ENCODE data around the gene SUN1. TPM values are rescaled to one million over a fixed set of nuclear protein-coding genes. Genes with fewer than 3 reads are reported as not detected.
A peak's percentile ranks its signal among the peaks of the same experiment; 100 is the strongest.

SUN1 gene
- total and polyA plus RNA-seq, 2 of the 8 experiments (the other 6 are each of a cell fraction or from before 2014, with no cell fraction given) = 108 to 158 TPM

- Histone ChIP-seq H3K27ac (ENCODE audit: low read depth, low read length) (no peak overlapping the region), H3K56ac (replicated peaks; ENCODE audit: insufficient read length, low read depth, low read length) (no peak overlapping the region), H4K8ac (ENCODE audit: extremely low read depth, insufficient read depth, low read length) (no peak overlapping the region), H4K20me1 (replicated peaks in 1 of 2; ENCODE audit: control insufficient read depth in 1 of 2, insufficient read depth in 2 of 2, low read length in 2 of 2) (peaks cover 43 to 45% of the 10 kb centered on the region in 2 experiments), H3K36me3 (ENCODE audit: control insufficient read depth in 2 of 4, insufficient read depth in 4 of 4, low read length in 3 of 4) (peaks cover 9 to 37% (median 23%) of the 10 kb centered on the region in 4 experiments; a peak in 7 of 8 replicates), H3K4me2 (ENCODE audit: insufficient read depth in 1 of 2, low read depth in 2 of 2, low read length in 2 of 2) (no peak overlapping the region), H2AFZ (ENCODE audit: low read length) (no peak overlapping the region), H4K91ac (replicated peaks; ENCODE audit: insufficient read length, low read length) (no peak overlapping the region), H3K4ac (replicated peaks; ENCODE audit: insufficient read length, low read depth, low read length) (no peak overlapping the region), H2BK12ac (ENCODE audit: low read depth, low read length) (no peak overlapping the region), H3K4me1 (replicated peaks in 1 of 4; ENCODE audit: control insufficient read depth in 3 of 4, insufficient read depth in 4 of 4, low read length in 3 of 4) (peaks cover 0 to 12% (median 1%) of the 10 kb centered on the region in 4 experiments; a peak in 2 of 7 replicates), H4K5ac (ENCODE audit: insufficient read length, low read depth, low read length) (no peak overlapping the region), H3K79me2 (ENCODE audit: control insufficient read depth in 1 of 2, insufficient read depth in 2 of 2, low read length in 2 of 2) (peaks cover 24 to 78% of the 10 kb centered on the region in 2 experiments), H3K9me3 (ENCODE audit: insufficient read depth in 2 of 2, low read depth in 1 of 2, low read length in 1 of 2) (no peaks in the 10 kb centered on the region), H3K4me3 (ENCODE audit: extremely low read depth in 1 of 4, insufficient read depth in 2 of 4, low read depth in 3 of 4, low read length in 4 of 4) (no peak overlapping the region), H3K79me1 (ENCODE audit: low read depth, low read length) (peaks cover 46% of the 10 kb centered on the region), H3K9ac (replicated peaks in 1 of 4; ENCODE audit: extremely low read depth in 1 of 4, low read depth in 3 of 4, low read length in 3 of 4) (no peak overlapping the region), H2BK5ac (ENCODE audit: low read depth, low read length) (peak overlapping the region; percentile 35), H3K23ac (ENCODE audit: insufficient read length) (no peak overlapping the region), H2BK20ac (ENCODE audit: low read length) (no peak overlapping the region), H3K18ac (ENCODE audit: extremely low read depth, low read length) (no peak overlapping the region), H2BK120ac (replicated peaks; ENCODE audit: low read depth, low read length) (no peak overlapping the region), H3K27me3 (replicated peaks in 1 of 4; ENCODE audit: control insufficient read depth in 3 of 4, extremely low read depth in 1 of 4, insufficient read depth in 3 of 4, low read length in 3 of 4) (no peaks in the 10 kb centered on the region), H3K23me2 (ENCODE audit: low read depth, low read length) (no peaks in the 10 kb centered on the region), H2AK5ac (ENCODE audit: low read depth, low read length) (no peak overlapping the region; the same call in 1 of the 2 replicates), H2BK15ac (ENCODE audit: low read length) (no peak overlapping the region), H3K14ac (ENCODE audit: insufficient read length) (no peak overlapping the region)
- ChIA-PET CTCF (ENCODE audit: partially characterized antibody) (interaction anchor here (0.6 to 1.9 kb wide), 4 partner anchors 9 to 1509 kb away, joined by 3 to 4 read pairs (median 3); no protein-coding TSS in a partner anchor), POLR2A (ENCODE audit: partially characterized antibody) (interaction anchor here (0.9 to 1.6 kb wide), 2 partner anchors 10 to 11 kb away, joined by 3 to 6 read pairs; partner anchors contain the start of gene GET4)
- 93% methylated on average over 40 of the region's 40 CpGs; no CpG with 5 or more reads in 1 of the 2 experiments for WGBS, 2 experiments (ENCODE audit: extremely low coverage in 1 of 2, insufficient coverage in 1 of 2, insufficient read length in 1 of 2, insufficient replicate concordance in 2 of 2, low coverage in 1 of 2, low lambda C conversion rate in 2 of 2, missing lambda C conversion rate in 1 of 2)
- no peak for DNase-seq (ENCODE audit: low read depth in 1 of 2, low spot score in 2 of 2)
- no peak for FAIRE-seq
- TF ChIP-seq CBX5 (IDR thresholded peaks at IDR 0.05; ENCODE audit: low read depth, low read length) (no peak), CTCF (IDR thresholded peaks at IDR 0.05; ENCODE audit: control extremely low read depth in 1 of 3, insufficient read depth in 1 of 3, low read depth in 1 of 3, low read length in 3 of 3) (no peak)
Measured at GRCh38 chr7:886626-887487, 54.6 kb downstream of the SUN1 start.
